ENCODE measurements around the gene ZNF609.

DNA sequence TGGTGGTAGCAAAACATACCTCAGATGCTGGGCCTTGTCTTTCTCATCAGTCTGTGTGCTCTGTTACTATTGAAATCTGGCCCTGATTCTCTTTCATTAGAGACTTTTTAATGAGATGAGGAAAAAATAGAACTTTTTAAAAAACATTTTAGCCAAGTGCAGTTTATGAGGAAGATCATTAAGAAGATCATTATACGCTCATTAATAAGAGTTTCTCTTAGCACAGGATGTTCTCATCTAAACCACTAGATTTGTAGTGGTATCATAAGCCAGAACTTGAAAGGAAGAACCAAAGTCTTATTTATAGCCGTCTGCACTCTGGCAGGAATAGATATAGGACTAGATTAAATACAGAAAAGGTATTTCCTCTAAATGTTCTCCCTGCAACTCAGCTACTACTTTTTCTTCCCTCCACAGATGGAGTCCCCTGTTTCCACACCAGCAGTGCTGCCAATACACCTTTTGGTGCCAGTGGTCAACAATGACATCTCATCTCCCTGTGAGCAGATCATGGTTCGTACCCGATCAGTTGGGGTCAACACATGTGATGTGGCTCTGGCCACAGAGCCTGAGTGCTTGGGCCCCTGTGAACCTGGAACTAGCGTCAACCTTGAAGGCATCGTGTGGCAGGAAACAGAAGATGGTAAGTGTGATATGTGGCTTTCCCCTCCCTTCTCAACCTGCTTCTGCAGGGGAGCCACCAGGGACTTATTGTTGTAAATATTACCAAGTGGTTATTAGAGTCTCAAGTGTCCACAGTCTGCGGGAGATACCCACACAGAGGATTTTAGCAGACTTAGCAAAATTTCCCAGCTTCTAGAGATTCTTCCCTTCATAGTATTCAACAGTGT is 162.3 kb downstream of the ZNF609 start:
- no peak for TF ChIP-seq EZH2phosphoT487 (IDR thresholded peaks at IDR 0.05; ENCODE audit: borderline replicate concordance)
- TF ChIP-seq, protein P1, sequence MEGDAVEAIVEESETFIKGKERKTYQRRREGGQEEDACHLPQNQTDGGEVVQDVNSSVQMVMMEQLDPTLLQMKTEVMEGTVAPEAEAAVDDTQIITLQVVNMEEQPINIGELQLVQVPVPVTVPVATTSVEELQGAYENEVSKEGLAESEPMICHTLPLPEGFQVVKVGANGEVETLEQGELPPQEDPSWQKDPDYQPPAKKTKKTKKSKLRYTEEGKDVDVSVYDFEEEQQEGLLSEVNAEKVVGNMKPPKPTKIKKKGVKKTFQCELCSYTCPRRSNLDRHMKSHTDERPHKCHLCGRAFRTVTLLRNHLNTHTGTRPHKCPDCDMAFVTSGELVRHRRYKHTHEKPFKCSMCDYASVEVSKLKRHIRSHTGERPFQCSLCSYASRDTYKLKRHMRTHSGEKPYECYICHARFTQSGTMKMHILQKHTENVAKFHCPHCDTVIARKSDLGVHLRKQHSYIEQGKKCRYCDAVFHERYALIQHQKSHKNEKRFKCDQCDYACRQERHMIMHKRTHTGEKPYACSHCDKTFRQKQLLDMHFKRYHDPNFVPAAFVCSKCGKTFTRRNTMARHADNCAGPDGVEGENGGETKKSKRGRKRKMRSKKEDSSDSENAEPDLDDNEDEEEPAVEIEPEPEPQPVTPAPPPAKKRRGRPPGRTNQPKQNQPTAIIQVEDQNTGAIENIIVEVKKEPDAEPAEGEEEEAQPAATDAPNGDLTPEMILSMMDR (IDR thresholded peaks at IDR 0.05 in 2 of 3, conservative IDR thresholded peaks at IDR 0.05 in 1 of 3; ENCODE audit: borderline replicate concordance in 1 of 3, insufficient read depth in 1 of 3, low read depth in 2 of 3, low read length in 2 of 3): no peak
